ENCODE results near the gene MS4A12.
"Not testable (repeated sequence)": the region's sequence is repeated elsewhere in the genome, so short reads cannot be mapped to it uniquely, and the experiment has no call there.

The MS4A12 gene

DNA sequence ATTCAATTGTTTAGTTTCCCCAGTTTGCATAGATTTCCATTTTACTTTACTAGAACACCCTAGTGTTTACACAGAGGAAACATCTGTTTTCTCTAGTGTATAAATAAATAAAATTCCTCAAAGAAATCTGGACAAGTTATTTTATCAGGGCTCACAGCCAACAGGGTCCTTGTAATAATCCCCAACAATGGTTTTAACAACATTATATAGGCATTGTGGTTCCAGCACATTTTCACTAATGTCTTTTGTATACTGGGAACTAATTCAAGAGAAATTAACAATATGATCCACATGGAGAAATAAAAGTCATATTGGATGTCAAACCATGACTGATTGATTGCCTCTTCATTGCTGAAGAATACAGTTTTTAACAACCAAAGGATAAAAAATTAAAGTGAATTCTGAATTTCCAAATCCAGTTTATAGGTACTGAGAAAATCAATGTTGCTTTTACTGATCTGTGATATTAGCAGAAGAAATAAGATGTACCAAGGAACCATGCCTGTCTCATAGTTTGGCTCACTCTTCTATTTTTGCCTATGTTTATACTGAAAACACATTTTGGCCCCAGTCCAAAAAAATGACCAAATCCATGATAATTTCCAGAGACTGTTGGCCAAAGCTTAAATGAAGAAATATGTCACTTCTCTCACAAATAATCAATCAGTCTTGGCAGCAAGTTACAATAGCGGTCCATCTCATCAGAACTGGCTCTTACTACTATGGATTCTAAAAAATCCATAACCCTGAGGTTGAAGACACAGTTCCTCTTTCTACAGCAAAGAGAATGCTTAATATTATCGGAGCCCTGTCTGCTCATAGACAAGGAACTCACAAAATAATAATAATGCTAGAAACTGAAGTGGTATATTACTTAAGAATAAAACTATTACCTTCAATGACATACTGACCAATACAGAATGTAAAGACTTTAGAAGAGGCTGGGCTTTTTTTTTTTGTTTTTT, 21.2 kb downstream of the MS4A12 start:
- no peak for DNase-seq

DNA sequence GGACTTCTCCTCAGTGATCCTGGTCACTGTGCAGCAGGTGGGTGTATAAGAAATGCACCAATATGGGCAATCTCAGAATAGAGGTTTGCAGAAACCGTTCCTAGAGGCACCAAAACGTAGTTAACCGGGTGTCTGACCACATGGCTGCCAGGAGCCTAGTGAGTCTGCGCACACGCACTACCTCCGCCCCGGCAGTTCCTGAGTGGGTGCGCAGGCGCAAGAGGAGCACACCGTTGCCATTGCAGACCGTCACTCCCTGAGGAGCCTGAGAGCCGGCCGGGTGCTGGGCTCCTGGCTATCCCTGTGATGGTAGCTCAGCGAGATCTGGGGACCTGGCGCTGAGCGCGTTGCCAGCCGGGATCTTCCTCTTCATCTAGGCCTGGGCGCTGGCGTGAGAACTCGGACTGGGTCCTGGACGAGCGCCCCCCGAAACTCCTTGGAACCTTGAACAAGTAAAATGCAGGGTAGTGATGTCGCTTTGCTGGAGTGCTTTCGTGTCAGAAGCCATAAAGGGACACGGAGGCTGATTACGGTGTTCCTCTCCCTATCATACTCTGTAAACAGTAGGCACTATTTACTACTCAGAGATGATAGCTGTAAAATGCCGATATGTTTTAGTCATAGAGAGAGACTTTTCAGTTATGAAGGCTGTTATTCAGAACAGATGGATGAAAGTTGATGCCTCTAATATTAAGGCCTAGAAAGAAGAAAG, 22.7 kb downstream of the MS4A12 start, which contains the start of gene MS4A13:
Gene MS4A13 (plus strand): TSS at position 249 of the 712 bp plus-strand sequence. CDS start 2,692 bp downstream, outside the sequence.
- DNase-seq: no peak

DNA sequence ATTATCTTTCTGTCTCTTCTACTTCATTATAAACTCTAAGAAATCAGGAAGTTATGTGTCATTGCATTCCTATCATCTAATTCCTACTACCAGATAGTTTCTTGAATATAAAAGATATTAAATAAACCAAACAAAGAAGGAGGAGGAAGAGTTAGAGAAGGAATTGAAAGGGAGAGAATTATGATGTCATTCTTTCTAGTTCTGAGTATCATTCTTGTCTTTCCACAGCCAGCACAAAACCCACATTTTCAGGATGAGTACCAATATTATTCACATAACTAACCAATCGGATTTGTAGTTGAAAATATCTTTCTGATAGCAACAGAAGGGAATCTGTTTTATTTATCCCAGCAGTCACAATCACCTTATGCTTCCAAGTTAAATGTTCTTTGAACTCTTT, 35.9 kb downstream of the MS4A12 start:
- no peak for DNase-seq

DNA sequence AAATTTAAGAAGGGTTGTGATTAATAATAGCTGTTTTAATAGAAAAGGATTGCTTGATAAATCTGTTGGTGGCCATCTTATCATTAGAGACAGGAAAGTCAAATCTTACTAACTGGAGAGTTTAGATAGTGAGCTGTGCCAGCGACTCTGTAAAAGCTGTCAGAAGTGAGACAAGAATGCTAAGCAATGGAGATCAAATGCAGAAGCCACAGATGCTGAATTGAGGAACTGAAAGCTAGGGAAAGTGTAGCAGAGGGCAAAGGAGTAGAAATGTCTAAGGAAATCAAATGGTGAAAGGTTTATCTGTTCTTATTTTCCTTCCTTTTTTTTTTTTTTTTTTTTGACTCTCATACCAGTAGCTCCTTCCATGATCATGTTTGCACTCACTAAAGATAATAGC, 36.4 kb downstream of the MS4A12 start:
- no peak for DNase-seq

DNA sequence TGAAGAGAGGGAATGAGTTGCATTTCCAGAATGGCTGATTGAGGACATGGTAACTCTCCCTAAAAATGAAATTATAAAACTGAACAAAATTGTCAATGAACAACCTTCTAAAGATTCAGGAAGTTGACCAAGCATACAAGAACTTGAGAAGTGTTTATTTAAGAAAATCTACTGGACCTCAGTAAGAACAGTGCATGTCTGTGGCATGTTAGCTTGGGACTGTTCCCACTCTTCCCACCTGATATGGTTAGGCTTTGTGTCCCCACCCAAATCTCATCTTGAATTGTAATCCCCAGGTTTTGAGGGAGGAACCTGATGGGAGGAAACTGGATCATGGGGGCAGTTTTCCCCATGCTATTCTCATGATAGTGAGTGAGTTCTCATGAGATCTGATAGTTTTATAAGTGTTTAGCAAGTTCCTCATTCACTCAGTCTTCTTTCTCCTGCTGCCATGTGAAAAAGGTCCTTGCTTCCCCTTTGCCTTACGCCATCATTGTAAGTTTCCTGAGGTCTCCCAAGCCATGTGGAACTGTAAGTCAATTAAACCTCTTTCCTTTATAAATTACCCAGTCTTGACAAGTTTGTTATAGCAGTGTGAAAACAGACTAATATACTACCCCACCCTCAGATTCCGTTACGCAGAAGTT, 38.0 kb downstream of the MS4A12 start:
- DNase-seq: no peak

DNA sequence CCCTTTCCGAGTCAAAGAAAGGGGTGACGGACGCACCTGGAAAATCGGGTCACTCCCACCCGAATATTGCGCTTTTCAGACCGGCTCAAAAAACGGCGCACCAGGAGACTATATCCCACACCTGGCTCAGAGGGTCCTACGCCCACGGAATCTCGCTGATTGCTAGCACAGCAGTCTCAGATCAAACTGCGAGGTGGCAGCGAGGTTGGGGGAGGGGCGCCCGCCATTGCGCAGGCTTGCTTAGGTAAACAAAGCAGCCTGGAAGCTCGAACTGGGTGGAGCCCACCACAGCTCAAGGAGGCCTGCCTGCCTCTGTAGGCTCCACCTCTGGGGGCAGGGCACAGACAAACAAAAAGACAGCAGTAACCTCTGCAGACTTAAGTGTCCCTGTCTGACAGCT, 39.8 kb downstream of the MS4A12 start:
- not testable (repeated sequence) for DNase-seq

DNA sequence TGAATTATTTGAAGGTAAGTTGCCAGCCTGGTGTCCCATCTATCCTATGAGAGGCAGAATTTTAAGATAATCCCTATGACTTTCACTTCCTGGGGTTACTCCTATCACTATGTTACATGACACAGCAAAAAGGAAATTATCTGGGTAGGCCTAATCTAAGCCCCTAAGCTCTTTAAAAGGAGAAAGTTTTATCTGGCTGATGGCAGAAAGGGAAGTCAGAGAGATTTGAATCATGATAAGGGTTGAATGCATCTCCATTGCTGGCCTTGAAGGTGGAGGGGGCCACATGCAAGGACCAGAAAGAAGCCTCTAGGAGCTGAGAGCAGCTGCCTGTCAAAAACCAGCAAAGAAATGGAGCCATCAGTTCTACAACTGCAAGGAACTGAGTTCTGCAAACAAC, 46.0 kb downstream of the MS4A12 start:
- not testable (repeated sequence) for DNase-seq

DNA sequence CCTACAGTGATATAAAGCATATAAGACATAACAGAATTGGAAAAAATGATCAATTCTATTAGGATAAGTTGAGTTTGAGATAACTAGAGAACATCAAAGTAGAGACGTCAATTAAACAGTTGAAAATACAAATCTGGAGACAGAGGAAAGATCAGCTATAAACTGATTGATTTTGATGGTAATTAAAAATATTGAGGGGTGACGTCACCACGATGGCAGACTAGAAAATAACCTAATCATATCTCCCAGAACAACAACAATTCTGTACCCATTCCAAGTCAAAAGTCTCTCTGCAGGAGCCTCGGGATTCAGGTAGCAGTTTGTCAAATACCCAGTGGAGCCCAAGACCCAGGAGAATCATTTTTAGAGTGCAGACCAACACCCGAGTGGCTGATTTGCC, 51.5 kb downstream of the MS4A12 start:
- no peak for DNase-seq
